Kidney (tissue), 14 donors: Measurements from ENCODE around the gene LTBP4. TPM values are rescaled to one million over a fixed set of nuclear protein-coding genes. Genes with fewer than 3 reads are reported as not detected.

Experiments used
- DNase-seq, 5 donors: peaks; one replicate each; pipeline ENCODE4 v3.0.0-alpha.2; 2013 to 2020
- FAIRE-seq: peaks from 2 replicates; lab custom pipeline; 2012; peaks lifted over from hg19 to GRCh38; lab: Jason Lieb, UNC
- H3K27ac ChIP-seq, 2 donors: one replicate each; pipeline ENCODE4 v1.7.0; 2013; ENCODE audit warnings: low read depth in 2 of 2, low read length in 2 of 2, inconsistent platforms in 1 of 2
- H3K27me3 ChIP-seq: one replicate; pipeline ENCODE4 v1.7.1; 2013; ENCODE audit warnings: low read length, inconsistent platforms; ENCODE audit not compliant: control insufficient read depth, insufficient read depth
- H3K36me3 ChIP-seq, 3 donors: one replicate each; pipeline versions ENCODE4 v1.7.0 to v1.7.1; 2013; ENCODE audit warnings: low read length in 3 of 3, control low read depth in 1 of 3, inconsistent platforms in 1 of 3; ENCODE audit not compliant: insufficient read depth in 3 of 3, control insufficient read depth in 2 of 3
- H3K4me1 ChIP-seq, 3 donors: one replicate each; pipeline versions ENCODE4 v1.7.0 to v1.7.1; 2013; ENCODE audit warnings: low read length in 3 of 3, inconsistent platforms in 1 of 3, low read depth in 1 of 3; ENCODE audit not compliant: control insufficient read depth in 2 of 3, insufficient read depth in 2 of 3
- H3K4me3 ChIP-seq, 3 donors: one replicate each; pipeline versions ENCODE4 v1.7.0 to v1.8.1; 2013; ENCODE audit warnings: low read length in 3 of 3, control low read depth in 1 of 3, inconsistent platforms in 1 of 3
- H3K9ac ChIP-seq, 3 donors: one replicate each; pipeline versions ENCODE4 v1.7.0 to v1.7.1; 2013; ENCODE audit warnings: low read length in 3 of 3, control low read depth in 1 of 3, inconsistent platforms in 1 of 3
- H3K9me3 ChIP-seq, 3 donors: one replicate each; pipeline versions ENCODE4 v1.7.0 to v1.7.1; 2013; ENCODE audit warnings: low read length in 3 of 3, control low read depth in 1 of 3, inconsistent platforms in 1 of 3; ENCODE audit not compliant: control insufficient read depth in 2 of 3, insufficient read depth in 1 of 3
- intact Hi-C: fragments of 100-400 bp; cut with DNase I; formaldehyde crosslinking; loops from one replicate; pipeline ENCODE4 v1.11.1; 2022
- polyA plus RNA-seq: library from polyadenylated mRNA; stranded (reverse); fragments of 350-450 nt; fragmentation: Illumina TruSeq; extraction: RNeasy Lipid Tissue Mini Kit (QIAGEN cat#74804); gene quantifications from one replicate; pipeline ENCODE4 v1.2.3, GENCODE V29; 2014; ENCODE audit warnings: low read depth, low replicate concordance; ENCODE audit not compliant: insufficient read depth
- total RNA-seq: library from RNA; stranded (reverse); fragmentation: NEBNext Ultra II Directional; extraction: Animal tissue kit (Norgen Biotek cat#: 25700); gene quantifications from one replicate; pipeline ENCODE4 v1.2.1, GENCODE V29; 2021
- TF ChIP-seq, protein P1 (sequence below): IDR thresholded peaks from 3 replicates; pipeline ENCODE4 v1.5.1; 2012; ENCODE audit warnings: mild to moderate bottlenecking, moderate library complexity, borderline replicate concordance; ENCODE audit not compliant: insufficient read depth; ENCODE audit errors: extremely low read depth
- donor health status: control.
- donor health status: control.
- donor health status: control.
- donor health status: control.
- donor health status: control.
- donor health status: DM: yes; HTN: yes; CAD: no.
- donor health status: Normal renal cell carcinoma (clear cell type).

LTBP4 gene
- total and polyA plus RNA-seq, 2 donors from 2014 or later, result 52.1 to 155 TPM

DNA sequence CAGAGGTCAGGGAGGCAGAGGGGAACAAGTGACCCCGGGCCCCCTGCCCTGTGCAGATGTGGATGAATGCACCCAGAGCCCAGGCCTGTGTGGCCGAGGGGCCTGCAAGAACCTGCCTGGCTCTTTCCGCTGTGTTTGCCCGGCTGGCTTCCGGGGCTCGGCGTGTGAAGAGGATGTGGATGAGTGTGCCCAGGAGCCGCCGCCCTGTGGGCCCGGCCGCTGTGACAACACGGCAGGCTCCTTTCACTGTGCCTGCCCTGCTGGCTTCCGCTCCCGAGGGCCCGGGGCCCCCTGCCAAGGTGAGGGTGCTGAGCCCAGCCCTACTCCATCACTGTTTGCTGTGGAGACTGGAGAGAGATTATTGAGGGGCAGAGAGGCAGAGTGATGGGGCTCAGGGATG, 9.9 kb downstream of the LTBP4 start:
- Histone ChIP-seq H3K4me3 (no peak overlapping the region), H3K4me1 (peaks cover 0 to 8% (median 0%) of the 10 kb centered on the region in 3 donors), H3K27ac (no peak overlapping the region), H3K9me3 (no peaks in the 10 kb centered on the region), H3K36me3 (peaks cover 0 to 3% (median 0%) of the 10 kb centered on the region in 3 donors), H3K9ac (no peak overlapping the region), H3K27me3 (no peaks in the 10 kb centered on the region)
- DNase-seq (peak in 2 of 5 donors; percentile 63 to 80), FAIRE-seq (no peak)
- intact Hi-C loops, result no loop called here
- TF ChIP-seq, protein P1, sequence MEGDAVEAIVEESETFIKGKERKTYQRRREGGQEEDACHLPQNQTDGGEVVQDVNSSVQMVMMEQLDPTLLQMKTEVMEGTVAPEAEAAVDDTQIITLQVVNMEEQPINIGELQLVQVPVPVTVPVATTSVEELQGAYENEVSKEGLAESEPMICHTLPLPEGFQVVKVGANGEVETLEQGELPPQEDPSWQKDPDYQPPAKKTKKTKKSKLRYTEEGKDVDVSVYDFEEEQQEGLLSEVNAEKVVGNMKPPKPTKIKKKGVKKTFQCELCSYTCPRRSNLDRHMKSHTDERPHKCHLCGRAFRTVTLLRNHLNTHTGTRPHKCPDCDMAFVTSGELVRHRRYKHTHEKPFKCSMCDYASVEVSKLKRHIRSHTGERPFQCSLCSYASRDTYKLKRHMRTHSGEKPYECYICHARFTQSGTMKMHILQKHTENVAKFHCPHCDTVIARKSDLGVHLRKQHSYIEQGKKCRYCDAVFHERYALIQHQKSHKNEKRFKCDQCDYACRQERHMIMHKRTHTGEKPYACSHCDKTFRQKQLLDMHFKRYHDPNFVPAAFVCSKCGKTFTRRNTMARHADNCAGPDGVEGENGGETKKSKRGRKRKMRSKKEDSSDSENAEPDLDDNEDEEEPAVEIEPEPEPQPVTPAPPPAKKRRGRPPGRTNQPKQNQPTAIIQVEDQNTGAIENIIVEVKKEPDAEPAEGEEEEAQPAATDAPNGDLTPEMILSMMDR, result no peak

DNA sequence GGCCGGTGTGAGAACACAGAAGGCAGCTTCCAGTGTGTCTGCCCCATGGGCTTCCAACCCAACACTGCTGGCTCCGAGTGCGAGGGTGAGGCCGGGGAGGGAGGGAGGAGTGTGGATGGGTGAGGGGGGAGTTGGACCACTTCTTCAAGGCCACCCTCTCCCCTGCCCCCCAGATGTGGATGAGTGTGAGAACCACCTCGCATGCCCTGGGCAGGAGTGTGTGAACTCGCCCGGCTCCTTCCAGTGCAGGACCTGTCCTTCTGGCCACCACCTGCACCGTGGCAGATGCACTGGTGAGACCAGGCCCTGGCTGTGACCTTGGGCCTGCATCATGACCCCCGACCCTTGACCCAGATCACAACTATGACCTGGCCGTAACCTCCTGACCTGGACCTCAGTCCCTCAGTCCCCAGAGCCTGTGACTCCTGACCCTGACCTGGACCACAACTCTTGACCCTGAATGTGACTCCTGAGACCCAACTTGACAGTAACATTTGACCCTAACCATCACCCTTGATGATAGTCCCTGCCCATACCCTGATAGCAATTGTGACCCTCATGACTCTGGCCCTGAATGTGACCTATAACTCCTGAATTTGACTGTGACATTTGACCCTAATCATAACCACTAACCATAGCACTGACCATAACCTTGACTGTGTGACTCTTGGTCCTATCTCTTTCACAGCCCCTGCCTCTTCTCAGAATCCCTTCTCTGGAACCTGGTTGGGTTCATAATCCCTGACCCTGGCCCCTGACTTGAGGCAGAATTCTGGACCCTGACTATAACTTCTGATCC, 10.9 kb downstream of the LTBP4 start:
- intact Hi-C loops, result no loop called here
- FAIRE-seq, result no peak
- TF ChIP-seq, protein P1, result no peak
- H3K9ac ChIP-seq, result no peak overlapping the region
- H3K9me3 ChIP-seq, result no peaks in the 10 kb centered on the region
- peaks cover 0 to 8% (median 0%) of the 10 kb centered on the region in 3 donors for H3K4me1 ChIP-seq
- H3K27me3 ChIP-seq, result no peaks in the 10 kb centered on the region
- no peak overlapping the region for H3K4me3 ChIP-seq
- peak in 2 of 5 donors; percentile 73 to 78 for DNase-seq
- no peak overlapping the region for H3K27ac ChIP-seq
- H3K36me3 ChIP-seq, result peaks cover 0 to 3% (median 0%) of the 10 kb centered on the region in 3 donors

DNA sequence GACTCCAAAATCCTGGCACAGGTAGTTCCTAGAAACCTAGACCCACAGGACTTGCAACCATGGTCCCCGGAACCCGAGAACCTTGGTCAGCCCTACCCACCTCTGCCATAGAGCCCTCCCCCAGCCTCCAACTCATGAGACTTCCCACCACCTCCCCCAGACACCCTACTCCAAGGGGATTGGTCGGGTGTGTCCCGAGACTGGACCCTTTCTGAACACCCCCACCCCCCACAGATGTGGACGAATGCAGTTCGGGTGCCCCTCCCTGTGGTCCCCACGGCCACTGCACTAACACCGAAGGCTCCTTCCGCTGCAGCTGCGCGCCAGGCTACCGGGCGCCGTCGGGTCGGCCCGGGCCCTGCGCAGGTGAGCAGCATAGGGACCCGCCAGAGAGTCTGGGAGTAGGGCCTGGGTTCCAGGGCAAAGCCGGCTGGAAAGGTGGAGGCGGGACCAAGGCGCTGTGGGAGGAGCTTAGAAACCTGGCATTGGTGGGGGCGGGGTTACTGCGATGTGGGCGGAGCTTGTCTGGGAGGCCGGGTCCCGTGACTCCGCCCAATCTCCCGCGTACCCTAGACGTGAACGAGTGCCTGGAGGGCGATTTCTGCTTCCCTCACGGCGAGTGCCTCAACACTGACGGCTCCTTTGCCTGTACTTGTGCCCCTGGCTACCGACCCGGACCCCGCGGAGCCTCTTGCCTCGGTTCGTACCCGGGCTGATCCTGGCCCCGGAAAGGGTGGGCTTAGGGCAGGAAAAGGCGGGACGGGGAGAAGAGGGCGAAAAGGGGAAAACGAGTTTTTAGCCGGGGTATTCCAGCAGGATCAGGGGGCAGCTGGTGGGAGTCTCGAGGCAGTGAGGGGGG, 11.9 kb downstream of the LTBP4 start:
- Histone ChIP-seq H3K9ac (peak overlapping the region in 1 of 3 donors; percentile 39), H3K27ac (peak overlapping the region; percentile 51 to 54), H3K4me1 (peaks cover 0 to 8% (median 0%) of the 10 kb centered on the region in 3 donors), H3K4me3 (peak overlapping the region in 2 of 3 donors; percentile 60 to 64), H3K9me3 (no peaks in the 10 kb centered on the region), H3K27me3 (no peaks in the 10 kb centered on the region), H3K36me3 (peaks cover 0 to 3% (median 0%) of the 10 kb centered on the region in 3 donors)
- TF ChIP-seq, protein P1, result no peak
- intact Hi-C loops, result no loop called here
- DNase-seq (peak in 4 of 5 donors; percentile 60 to 89 (median 79)), FAIRE-seq (no peak)
